Tibial nerve (tissue), 3 donors: ENCODE measurements around the gene TNKS2.

Source experiments
- POLR2A ChIP-seq, 2 donors: fragments of 450-650 bp; IDR thresholded peaks; one replicate each; pipeline ENCODE4 v1.6.1; 2017; ENCODE audit warnings: antibody characterized with exemption in 2 of 2, mild to moderate bottlenecking in 2 of 2, moderate library complexity in 2 of 2
- TF ChIP-seq, protein P1 (sequence below), 5 experiments: fragments of 200-600 bp in 3 of 5; fragments of 450-650 bp in 2 of 5; sonication (generic) in 3 of 5; IDR thresholded peaks; one replicate each; pipeline ENCODE4 v1.5.1; 2016 to 2019; ENCODE audit warnings: antibody characterized with exemption in 5 of 5, mild to moderate bottlenecking in 3 of 5, moderate library complexity in 2 of 5

DNA sequence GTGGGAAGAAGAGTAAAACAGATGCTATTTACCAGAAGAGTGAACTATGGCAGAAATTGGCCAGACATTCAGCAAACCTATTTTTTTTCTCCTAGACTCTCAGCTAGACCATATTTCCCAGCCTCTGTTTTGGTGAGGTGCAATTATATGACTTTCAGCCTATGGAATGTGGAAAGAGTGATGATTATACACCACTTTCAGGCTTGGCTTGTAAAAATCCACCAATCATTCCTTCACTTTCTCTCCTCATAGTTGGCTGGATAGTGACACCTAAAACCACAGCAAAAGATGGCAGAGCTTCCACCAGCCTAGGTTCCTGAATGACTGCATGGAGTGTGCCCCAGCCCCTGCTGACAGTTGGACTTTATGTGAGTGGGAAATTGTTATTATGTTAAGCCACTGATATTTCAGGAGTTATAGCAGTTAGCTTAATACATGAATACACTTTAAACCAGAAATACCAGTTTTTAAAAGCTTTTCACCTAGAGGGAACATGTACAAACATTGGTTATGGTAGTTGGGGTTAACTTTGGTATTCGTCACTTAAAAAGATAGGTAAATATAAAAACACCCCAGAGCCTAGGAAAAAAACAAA, 19.1 kb upstream of the TNKS2 start:
- TF ChIP-seq POLR2A (IDR thresholded peaks at IDR 0.05): no peak
- TF ChIP-seq, protein P1, sequence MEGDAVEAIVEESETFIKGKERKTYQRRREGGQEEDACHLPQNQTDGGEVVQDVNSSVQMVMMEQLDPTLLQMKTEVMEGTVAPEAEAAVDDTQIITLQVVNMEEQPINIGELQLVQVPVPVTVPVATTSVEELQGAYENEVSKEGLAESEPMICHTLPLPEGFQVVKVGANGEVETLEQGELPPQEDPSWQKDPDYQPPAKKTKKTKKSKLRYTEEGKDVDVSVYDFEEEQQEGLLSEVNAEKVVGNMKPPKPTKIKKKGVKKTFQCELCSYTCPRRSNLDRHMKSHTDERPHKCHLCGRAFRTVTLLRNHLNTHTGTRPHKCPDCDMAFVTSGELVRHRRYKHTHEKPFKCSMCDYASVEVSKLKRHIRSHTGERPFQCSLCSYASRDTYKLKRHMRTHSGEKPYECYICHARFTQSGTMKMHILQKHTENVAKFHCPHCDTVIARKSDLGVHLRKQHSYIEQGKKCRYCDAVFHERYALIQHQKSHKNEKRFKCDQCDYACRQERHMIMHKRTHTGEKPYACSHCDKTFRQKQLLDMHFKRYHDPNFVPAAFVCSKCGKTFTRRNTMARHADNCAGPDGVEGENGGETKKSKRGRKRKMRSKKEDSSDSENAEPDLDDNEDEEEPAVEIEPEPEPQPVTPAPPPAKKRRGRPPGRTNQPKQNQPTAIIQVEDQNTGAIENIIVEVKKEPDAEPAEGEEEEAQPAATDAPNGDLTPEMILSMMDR (IDR thresholded peaks at IDR 0.05): no peak
